GM12872 (cell line): ENCODE measurements around the gene PRRG2.
A peak's percentile ranks its signal among the peaks of the same experiment; 100 is the strongest.

ENCODE experiments used
- TF ChIP-seq, protein P1 (sequence below): IDR thresholded peaks from 3 replicates; pipeline ENCODE4 v1.5.1; 2011; ENCODE audit warnings: low read depth, mild to moderate bottlenecking, low read length, moderate library complexity; ENCODE audit not compliant: insufficient read depth

Gene PRRG2

DNA sequence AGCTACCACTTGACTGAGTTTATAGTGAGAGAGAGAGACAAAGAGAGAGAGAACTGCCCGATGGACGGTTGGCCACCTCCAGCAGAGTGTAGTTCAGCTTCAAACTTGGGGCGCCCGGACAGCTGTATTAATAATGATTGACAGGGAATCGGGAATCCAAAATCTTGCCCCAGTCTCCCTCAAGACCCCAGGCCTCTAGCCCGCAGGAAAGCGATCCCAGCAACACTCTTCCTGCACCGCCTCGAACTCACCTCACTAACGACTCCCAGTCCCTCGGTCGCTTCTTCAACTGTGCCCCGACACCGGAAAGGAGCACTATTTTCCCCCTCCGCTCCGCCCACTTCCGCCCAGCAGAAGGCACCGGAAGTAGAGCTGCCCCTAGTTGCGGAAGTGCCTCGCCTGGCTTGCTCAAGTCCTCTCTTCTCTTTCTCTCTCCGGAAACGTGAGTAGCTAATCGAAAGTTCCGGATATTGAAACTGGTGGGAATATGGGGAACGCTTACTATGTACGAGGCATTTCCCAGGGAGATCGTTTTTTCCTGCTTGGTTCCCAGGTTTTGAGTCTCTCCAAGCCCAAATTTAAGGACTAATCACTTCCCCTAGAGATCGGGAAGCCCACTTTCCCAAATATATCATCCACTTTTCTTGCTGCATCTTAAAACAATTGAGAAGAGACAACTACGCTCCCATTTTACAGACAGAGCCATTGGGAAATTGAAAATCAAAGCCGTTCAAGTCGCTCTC lies 681 bp upstream of the PRRG2 start, which contains the start of gene NOSIP:
NOSIP (minus strand) TSS at position 293 of the 743 bp plus-strand sequence. CDS start 19,865 bp downstream, outside the sequence.
- TF ChIP-seq, protein P1, sequence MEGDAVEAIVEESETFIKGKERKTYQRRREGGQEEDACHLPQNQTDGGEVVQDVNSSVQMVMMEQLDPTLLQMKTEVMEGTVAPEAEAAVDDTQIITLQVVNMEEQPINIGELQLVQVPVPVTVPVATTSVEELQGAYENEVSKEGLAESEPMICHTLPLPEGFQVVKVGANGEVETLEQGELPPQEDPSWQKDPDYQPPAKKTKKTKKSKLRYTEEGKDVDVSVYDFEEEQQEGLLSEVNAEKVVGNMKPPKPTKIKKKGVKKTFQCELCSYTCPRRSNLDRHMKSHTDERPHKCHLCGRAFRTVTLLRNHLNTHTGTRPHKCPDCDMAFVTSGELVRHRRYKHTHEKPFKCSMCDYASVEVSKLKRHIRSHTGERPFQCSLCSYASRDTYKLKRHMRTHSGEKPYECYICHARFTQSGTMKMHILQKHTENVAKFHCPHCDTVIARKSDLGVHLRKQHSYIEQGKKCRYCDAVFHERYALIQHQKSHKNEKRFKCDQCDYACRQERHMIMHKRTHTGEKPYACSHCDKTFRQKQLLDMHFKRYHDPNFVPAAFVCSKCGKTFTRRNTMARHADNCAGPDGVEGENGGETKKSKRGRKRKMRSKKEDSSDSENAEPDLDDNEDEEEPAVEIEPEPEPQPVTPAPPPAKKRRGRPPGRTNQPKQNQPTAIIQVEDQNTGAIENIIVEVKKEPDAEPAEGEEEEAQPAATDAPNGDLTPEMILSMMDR, result no peak

DNA sequence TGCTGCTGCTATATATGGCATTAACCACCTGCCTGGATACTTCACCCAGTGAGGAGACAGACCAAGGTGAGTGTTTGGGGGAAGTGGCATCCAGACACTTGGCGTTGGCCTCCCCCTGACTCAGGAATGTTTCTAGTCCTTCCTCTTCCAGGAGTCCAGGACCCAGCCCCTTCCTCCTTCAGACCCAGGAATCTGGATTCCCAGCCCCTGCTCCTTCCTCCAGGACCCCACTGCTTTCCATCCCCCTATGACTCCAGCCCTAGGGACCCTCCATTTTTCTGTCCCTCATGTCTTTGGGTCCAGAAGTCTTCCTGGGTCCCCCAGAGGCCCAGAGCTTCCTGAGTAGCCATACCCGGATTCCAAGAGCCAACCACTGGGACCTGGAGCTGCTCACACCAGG lies 2.1 kb downstream of the PRRG2 start:
- TF ChIP-seq, protein P1, result no peak

DNA sequence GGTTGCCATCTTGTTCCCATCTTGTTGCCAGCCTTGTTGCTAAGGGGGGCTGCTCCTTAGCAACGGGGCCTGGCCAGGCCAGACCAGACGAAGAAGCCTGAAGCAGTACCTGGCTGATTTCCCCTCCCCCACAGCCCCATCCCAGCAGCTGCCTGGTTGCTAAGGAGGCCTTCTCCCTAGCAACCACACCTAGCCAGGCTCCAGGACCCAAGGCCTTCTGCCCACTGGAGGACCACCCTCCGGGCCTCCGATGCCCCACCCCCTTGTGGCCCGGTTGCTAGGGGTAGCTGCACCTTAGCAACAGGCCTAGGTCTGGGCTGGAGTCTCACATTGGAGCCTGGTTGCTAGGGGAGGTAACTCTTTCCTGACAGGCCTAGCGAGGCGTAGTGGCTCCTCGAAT lies 3.9 kb downstream of the PRRG2 start:
- TF ChIP-seq, protein P1, result no peak

DNA sequence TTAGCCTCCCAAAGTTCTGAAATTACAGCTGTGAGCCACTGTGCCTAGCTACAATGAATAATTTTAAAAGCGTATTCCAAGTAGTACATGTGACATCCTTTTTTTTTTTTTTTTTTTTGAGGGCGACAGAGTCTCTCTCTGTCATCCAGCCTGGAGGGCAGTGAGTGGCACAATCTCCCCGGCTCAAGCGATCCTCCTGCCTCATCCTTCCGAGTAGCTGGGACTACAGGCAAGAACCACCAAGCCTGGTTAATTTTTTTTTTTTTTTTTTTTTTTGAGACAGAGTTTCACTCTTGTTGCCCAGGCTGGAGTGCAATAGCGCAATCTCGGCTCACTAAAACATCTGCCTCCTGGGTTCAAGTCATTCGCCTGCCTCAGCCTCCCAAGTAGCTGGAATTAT lies 6.1 kb downstream of the PRRG2 start:
- TF ChIP-seq, protein P1, result no peak

DNA sequence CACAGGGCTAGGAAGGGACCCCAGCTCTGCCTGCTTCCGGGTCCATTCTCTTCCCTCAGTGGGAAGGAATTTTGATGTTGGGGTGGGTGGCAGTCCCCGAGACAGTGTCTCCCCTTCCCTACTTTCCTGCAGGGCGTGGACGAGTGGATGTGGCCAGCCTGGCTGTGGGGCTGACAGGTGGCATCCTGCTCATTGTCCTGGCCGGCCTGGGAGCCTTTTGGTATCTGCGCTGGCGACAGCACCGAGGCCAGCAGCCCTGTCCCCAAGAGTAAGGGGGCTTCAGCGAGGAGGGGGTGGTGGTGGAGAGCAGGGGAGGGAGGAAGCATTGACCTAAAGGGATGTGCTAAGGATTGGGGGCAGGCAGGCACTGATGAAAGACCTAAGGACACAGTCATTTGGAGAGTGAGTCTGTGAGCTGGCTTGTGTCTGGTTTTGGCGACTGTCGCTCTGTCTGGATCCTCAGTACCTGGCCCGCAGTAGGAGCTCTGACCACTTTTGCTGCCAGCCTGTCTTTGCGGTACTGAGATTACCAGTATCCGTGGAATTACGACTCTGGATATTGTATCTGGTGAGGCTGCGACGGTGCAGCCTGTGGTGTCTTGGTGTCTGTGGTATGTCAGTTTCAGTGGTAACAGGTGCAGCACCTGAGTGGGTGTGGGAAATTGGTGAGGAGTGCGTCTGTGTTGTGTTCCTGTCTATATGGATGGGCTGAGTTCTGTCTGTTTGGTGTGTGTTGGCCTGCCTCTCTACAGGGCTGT lies 7.4 kb downstream of the PRRG2 start:
- TF ChIP-seq, protein P1, result no peak

DNA sequence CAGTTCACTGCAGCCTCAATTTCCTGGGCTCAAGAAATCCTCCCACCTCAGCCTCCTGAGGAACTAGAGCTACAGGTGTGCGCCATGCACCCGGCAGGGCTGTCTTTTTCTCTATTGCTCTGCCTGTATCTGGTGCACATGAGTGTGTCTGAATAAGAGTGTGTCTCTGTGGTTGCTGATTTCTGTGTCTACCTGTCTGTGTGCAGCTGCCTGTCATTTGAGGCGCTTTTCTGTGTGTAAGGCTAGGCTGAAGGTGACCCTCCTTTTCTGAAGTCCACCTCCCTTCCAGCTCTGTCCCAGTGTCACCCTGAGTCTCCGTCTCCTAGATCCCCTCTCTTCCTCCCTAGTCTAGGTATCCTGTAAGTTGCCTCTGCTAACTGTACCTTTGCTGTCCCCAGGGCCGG lies 8.4 kb downstream of the PRRG2 start:
- TF ChIP-seq, protein P1, result no peak

DNA sequence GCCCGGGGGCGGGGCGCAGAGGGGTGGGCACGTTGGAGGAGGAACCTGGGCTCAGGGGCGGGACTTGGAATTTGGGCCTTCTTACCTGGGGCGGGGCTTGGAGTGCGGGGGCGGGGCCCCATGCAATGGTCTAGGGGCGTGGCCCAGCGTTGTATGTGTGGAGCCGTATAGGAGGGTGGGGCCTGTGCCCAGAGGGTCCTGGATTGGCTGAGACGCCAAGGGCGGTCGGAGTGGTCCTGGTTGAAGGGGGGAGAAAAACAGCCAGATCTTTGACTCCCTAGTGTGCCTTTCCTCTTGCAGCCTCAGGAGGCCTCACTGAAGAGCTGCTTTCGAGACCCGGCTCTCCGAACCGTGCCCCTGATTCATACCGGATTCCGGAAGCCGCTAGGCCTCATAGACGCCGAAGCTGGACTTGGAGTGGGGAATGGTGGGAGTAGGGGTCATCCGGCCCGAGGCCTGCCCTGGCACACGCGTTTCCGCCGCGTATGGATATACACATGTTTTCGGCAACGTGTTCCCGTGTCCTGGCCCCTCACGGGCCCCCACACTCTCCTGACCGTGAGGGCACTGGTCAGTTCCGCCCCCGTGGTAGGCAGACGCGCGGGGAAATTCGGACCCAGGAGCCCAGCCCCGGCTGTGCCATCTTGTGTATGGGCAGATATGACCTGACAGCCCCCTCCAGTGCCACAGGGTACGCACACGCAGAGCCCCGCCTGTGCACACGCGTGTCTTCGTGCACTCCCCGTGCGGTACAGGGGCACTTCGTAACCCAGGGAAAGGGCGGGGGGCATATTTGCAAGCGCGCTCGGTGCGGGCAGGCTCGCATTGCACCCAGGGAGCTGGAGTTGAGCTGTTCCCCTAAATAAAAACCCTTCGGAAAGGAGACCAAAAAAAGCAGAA lies 9.2 kb downstream of the PRRG2 start:
- TF ChIP-seq, protein P1, result peak; percentile 2; the same call in 1 of the 3 replicates
